Stimulated activated CD8-positive, alpha-beta memory T cell treated with anti-CD3 and anti-CD28 coated beads, Interleukin-15, amount 100 ng/mL, for 1 hour (primary cell): ENCODE results near the gene BICD2.

Source experiments
- DNase-seq: peaks from one replicate; pipeline ENCODE4 v3.0.0-alpha.2; 2020; ENCODE audit warnings: low read depth

Gene BICD2

GRCh38 chr9:92727716-92728700 is 36.6 kb downstream of the BICD2 start:
- no peak for DNase-seq

DNA sequence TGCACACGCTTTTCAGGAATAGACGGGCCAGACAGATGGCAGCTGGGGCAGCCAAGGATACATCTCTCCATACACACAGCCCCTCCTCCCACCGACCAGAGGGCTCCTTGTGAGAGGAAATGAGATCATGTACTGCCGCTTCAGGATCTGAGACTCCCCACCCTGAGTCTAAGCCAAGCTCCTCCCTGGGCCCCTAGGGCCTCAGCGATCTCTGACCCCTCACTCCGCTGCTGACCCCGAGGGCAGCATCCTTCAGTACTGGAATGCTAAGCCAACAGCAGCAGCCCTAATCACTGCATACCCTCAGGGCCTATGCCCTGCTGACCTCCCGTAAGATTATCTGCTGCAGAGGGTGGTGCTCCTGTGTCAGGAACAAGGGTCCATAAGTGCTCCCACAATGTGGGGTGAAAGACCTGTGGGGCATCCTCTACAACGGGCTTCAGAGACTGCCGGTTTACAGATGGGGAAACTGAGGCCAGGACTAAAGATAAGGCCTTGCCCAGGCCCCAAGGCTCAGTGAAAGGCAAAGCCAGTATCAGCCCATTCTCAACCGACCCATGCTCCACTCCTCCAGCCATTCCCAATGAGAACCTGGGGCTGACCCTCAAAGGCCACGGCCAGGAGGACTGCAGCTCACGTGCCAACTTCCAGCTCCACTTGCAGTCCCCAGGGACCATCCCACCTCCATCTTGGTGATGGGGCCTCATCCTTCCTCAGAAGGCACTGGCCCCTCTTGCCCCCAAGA is 37.5 kb downstream of the BICD2 start:
- DNase-seq = no peak

- DNase-seq = no peak
Observed at GRCh38 chr9:92726348-92726747, 38.3 kb downstream of the BICD2 start.

DNA sequence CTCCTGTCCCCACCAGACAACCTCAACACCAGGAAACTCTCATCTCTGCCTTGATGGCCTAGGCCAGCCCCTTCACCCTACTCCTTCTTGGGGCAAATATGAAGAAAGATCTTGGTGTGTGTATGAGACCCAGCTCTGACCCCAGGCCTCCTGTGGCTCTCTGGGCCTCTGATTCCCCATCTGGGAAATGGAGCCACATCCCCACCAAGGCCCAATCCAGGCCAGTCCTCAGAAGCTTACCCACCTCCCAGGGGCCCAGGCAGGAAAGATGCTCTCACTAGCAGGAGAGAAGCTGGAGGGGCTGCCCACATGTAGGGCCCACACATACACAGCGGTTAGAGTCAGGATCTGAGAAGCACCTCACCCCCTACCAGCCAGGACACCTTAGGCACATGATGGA is 38.9 kb downstream of the BICD2 start:
- no peak for DNase-seq

DNA sequence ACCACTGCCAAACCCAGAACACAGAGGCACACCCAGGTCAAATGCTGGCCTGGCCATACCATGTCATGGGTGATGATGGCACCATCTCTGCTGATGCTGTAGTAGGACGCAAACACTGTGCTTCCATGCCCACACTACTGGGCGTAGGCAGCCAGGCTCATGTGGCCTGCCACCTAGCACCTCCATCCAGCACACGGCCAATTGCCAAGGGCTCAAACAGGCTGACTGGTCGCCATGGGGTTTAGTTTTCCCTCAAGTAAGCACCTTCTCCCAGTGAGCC is 39.4 kb downstream of the BICD2 start:
- no peak for DNase-seq

- DNase-seq = no peak
Observed at GRCh38 chr9:92724528-92725265, 39.9 kb downstream of the BICD2 start.

DNA sequence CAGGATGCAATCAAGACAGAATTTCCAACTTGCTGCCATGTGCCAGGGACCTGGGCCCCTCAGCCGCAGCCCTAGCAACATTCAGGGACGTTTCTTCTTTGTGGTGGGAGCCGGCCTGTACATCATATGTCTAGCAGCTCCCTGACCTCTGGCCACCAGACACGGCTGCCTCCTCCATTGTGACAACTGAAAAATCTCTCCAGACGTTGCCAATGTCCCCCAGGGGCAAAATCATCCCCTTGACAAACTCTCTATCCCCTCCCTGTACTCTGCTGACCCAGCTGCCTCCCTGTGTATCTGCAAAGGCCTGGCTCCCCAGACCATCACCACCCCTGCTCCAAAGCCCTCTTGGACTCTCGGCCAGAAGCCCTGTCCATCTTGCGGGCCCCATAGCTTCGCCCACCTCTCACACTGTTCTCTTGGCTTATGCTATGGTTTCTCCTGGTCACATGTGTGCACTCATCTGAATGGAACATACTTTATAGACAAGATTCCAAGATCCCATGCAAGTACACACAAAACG is 40.8 kb downstream of the BICD2 start:
- DNase-seq = no peak

GRCh38 chr9:92723299-92723625 is 41.4 kb downstream of the BICD2 start:
- DNase-seq = no peak

- DNase-seq = no peak
Observed at GRCh38 chr9:92722386-92723298, 42.0 kb downstream of the BICD2 start.

DNA sequence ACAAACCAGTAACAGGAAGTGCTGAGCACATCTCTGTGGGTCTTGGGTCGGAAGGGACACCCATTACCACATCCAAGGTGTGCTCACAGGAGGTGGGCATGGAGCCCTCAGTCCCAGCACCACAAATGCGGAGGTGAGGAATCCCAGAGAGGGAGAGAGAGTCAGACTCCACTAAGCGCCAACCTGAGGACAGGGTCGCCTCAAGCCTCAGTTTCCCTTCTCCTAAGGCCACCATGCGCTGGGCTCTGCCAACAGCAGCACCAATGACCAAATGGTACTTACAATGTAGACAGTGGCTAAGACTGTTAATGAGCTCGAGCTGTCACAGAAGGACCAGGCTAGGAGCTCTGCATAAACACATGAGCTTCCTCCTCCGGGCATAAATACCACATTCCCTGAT is 43.1 kb downstream of the BICD2 start:
- DNase-seq = no peak

DNA sequence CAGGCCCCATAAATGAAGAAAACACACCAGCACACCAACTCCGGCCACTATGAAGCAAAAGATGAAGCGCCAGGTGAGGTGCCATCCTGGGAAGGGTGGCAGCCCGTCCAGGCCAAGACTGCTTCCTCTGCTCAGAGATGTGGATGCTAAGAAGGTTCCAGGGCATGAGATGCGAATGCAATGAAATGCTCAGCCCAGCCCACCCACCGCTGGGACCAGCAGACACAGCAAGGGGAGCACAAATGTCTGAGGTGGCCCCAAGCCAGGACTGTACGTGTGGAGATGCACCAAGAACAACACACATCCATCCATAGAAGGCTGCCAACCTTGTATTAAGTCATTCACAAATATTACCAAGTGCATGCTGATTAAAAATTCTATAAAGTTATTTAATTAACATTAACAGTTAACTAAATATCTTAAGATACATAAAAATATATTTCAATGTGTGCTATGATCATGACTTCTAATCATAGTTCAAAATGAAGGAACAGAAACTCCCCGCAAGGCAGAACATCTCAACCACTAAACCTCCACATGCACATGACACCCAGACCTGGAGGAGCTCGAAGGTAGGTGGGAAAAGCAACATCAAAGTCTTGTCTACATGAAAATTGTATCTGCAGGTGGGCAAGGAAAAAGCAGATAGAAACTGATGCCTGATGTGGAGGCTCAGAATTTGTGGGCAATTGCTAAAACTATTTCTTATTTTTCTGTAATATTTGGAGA is 43.7 kb downstream of the BICD2 start:
- DNase-seq = no peak

DNA sequence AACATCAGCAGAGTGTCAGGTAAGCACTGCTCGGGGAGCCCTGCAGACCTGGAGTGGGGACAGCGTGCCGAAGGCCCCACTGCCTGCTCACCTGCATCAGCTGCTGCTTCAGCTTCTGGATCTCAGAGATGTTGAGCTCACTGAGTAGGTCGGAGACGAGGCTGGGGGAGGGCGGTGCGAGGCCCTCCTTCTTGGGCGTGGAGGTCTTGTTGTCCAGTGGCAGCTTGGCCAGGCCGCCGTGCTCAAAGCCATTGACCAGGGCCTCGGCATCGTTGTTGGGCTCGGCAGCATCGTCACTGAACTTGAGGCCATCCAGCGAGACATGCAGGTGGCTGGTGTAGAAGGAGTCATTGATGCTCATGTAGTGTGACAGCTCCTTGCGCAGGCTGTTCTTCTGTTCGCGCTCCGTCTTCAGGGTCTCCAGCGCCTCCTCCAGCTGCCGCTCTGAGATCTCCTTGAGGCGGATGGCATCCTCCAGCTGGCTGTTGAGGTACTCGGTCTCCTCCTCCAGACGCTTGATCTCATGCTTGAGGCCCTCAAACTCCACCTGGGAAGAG is 44.3 kb downstream of the BICD2 start:
- no peak for DNase-seq

DNA sequence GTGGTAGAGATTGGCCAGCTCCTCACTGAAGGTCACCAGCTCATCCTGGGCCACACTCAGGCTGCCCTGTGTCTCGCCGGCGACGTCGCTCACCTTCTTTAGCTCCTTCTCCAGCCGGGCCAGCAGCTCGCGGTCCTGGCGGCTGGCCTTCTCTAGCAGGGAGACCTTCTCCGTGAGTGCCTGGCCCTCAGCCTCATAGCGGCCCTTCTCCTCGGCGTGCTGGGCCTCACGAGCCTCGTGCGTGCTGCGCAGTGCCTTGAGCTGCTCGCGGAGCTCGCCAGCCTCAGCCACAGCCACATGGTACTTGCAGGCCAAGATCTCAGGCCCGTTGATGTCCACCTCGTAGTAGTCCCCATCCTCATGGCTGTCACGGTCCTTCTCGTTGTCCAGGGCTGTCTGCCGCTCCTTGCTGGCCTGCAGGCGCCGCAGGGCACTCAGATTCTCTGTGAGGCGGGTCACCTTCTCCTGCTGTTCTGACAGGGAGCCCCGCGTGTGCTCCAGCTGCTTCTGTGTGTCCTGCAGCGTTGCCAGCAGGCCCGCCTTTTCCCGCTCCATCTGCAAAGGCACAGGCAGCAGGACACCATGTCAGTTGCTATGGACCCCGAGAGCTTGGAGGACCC is 45.5 kb downstream of the BICD2 start:
- DNase-seq = no peak

- no peak for DNase-seq
Observed at GRCh38 chr9:92718086-92719001, 46.3 kb downstream of the BICD2 start.

DNA sequence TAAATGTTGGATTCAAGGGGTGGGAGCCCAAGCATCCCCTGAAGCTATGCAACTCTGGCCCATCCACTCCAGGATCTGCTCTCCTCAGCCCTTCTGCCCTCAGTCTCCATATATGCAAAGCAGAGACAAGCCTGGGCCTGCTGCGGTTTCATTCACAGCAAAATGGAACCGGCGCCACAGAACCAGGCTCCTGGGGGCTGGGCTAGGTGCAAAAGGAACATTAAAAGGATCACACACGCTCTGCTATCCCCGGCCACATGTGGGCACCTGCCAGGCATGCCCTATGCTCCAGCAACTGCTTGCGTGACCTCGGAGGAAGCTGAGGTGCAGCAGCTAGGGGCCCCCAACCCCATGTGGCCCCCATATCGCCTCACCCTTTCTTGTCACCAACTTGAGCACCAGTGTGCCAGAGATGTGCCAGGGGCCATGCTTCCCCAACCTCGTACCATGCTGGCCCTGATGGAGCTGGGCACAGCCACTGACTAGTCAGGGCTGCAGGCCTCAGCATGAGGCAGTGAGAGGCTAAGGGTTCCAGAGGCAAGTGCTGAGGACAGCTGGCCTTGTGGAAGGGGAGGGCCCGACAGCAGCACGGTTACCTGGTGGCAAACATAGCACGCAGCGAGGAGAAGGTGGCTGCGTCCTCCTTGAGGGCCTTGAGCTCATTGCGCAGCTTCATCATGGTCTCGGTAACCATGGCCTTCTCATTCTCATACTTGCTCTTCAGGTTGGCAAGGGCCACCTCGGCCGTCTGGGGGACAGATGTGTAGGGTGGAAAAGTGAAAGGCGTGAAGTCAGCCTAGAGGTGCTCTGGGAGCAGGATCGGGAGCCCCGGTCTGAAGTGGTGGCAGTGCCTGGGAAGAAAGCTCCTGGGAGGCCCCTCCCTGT is 47.2 kb downstream of the BICD2 start:
- DNase-seq = no peak

- DNase-seq = peak; percentile 88
Observed at GRCh38 chr9:92716557-92716956, 48.1 kb downstream of the BICD2 start.

GRCh38 chr9:92715488-92716231 is 49.0 kb downstream of the BICD2 start:
- DNase-seq = no peak
